Activated naive CD4-positive, alpha-beta T cell treated with anti-CD3 and anti-CD28 coated beads, Interleukin-2, amount 50 U/mL, for 24 hours (primary cell): Measurements from ENCODE around the gene MMP24OS.

Experiments
- H3K27ac Mint-ChIP-seq: one replicate; pipeline ENCODE4 v1.8.0; 2021; ENCODE audit warnings: mild to moderate bottlenecking, mixed read lengths
- H3K27me3 Mint-ChIP-seq: one replicate; pipeline ENCODE4 v1.8.0; 2021; ENCODE audit warnings: mixed read lengths
- H3K36me3 Mint-ChIP-seq: one replicate; pipeline ENCODE4 v1.8.0; 2021; ENCODE audit warnings: mixed read lengths
- H3K4me1 Mint-ChIP-seq: one replicate; pipeline ENCODE4 v1.8.0; 2021; ENCODE audit warnings: mixed read lengths
- H3K4me3 Mint-ChIP-seq: one replicate; pipeline ENCODE4 v1.8.0; 2021; ENCODE audit warnings: mild to moderate bottlenecking, mixed read lengths
- H3K9me3 Mint-ChIP-seq: one replicate; pipeline ENCODE4 v1.8.0; 2021; ENCODE audit warnings: mixed read lengths

Gene MMP24OS

DNA sequence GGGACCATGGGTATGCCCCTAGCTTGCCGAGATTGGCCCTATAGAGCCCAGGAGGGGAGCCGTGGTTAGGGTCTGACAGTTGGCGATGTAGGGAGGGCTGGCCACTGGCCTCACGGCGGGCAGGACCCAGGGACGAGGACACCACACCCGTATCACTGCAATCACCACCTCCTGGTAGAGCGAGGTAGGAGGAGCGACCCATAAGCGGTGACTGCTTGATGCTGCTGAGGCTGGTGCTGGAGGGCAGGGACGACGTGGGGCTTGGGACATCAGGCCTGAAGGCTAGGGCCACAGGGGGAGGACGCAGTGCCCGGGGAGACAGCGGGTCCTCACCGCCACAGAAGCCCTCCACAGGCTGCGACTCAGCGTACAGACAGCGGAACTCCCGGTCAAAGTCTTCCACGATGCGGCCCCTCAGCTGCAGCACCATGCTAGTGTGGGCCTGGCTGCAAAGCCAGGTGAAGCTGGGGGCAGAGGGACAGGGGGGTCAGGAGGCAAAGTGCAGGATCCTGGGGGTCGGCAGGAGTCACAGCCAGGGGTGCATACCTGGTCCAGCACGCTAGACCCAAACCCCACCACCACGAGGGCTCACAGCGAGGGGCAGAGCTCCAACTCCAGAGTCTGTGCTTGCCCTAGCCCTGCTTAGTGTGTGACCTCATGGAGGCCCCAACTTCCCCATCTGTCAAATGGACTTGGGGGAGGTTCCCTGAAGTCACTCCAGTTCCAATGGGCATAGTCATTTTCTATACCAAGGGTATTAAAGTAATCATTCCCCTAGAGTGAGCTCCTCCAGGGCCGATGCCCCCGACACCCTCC lies 9.8 kb upstream of the MMP24OS start:
- H3K27me3 Mint-ChIP-seq, result no peaks in the 10 kb centered on the region
- no peak overlapping the region for H3K27ac Mint-ChIP-seq
- H3K4me3 Mint-ChIP-seq, result no peak overlapping the region
- H3K4me1 Mint-ChIP-seq, result peaks cover 23% of the 10 kb centered on the region
- H3K9me3 Mint-ChIP-seq, result no peaks in the 10 kb centered on the region
- peaks cover 3% of the 10 kb centered on the region for H3K36me3 Mint-ChIP-seq

DNA sequence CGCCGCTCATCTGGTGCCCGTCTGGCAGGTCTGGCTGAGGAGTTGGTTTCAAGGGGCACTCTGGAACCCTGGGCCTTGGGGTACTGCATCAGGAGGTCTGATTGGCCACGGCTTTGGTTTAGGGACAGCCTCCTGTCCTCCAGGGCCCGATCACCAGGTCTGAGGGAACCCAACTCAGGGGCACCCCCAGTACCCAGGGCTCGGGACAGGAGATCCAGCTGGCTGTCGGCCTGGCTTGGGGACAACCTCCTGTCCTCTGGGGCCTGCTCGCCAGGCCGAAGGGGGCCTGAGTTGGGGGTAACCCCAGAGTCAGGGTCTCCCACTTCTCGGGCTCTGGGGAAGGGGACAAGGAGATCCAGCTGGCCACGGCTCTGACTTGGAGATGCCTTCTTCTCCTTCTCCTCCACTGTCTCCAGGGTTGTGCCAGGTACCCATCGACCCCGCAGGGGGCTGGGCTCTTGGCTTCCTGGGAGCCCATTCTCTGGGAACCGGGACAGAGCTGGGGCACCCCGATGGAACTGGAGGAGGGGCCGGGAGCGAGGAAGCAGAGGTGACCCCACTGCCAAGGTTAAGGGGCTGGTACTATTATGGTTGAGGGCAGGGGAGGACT lies 9.1 kb upstream of the MMP24OS start:
- H3K27me3 Mint-ChIP-seq, result no peaks in the 10 kb centered on the region
- H3K36me3 Mint-ChIP-seq, result peaks cover 5% of the 10 kb centered on the region
- no peak overlapping the region for H3K4me3 Mint-ChIP-seq
- no peaks in the 10 kb centered on the region for H3K9me3 Mint-ChIP-seq
- H3K4me1 Mint-ChIP-seq, result peaks cover 27% of the 10 kb centered on the region
- H3K27ac Mint-ChIP-seq, result no peak overlapping the region

DNA sequence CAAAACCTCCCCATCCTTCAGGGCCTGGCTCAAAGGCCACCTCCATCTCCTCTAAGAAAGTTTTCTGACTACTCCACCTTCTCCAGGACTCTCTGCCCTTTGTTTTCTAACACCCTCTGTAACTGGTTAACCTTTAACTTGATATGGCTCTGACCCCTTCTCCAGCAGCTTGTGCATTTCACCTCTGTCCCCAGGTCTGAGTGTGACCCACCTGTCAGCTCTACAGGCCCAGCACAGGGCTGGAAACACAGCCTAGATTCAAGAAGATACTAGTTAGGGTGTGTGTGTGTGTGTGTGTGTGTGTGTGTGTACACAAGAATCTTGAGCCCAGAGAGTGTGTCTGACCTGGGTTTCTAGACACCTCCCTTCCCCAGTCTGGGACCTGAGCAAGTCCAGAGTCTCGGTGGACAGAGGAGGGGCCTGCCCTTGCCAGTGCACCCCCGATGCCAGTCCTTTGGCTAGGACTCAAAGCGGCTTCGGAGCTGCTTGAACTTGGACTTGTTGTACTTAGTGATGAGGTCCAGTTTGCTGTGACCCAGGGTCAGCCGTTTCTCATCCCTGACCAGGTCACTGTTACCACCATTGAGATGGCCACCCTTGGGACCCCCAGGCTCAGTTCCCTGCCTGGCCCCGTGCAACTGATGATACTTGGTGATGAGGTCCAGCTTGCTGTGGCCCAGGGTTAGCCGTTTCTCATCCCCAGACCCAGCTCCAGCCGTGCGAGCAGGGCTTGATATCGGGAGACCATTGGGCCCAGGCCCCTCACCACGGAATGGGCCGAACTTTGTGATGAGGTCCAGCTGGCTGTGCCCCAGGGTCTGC lies 8.4 kb upstream of the MMP24OS start:
- H3K4me1 Mint-ChIP-seq, result peaks cover 30% of the 10 kb centered on the region
- H3K27ac Mint-ChIP-seq, result peak overlapping the region; percentile 64
- no peaks in the 10 kb centered on the region for H3K27me3 Mint-ChIP-seq
- H3K36me3 Mint-ChIP-seq, result peaks cover 7% of the 10 kb centered on the region
- no peaks in the 10 kb centered on the region for H3K9me3 Mint-ChIP-seq
- H3K4me3 Mint-ChIP-seq, result peak overlapping the region; percentile 91

DNA sequence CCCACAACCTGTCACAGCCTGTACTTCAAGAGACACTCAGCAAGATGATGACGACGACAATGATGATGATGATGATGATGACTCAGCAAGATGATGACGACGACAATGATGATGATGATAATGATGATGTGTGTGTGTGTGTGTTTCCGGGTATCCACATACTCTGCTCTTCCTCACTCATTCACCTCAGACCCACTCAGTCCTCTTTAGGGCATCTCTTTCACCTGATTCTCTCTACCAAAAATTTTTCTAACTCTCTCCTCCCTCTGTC lies 7.8 kb upstream of the MMP24OS start:
- no peaks in the 10 kb centered on the region for H3K27me3 Mint-ChIP-seq
- peaks cover 7% of the 10 kb centered on the region for H3K36me3 Mint-ChIP-seq
- H3K9me3 Mint-ChIP-seq, result no peaks in the 10 kb centered on the region
- peak overlapping the region; percentile 91 for H3K4me3 Mint-ChIP-seq
- H3K27ac Mint-ChIP-seq, result peak overlapping the region; percentile 64
- peaks cover 30% of the 10 kb centered on the region for H3K4me1 Mint-ChIP-seq

DNA sequence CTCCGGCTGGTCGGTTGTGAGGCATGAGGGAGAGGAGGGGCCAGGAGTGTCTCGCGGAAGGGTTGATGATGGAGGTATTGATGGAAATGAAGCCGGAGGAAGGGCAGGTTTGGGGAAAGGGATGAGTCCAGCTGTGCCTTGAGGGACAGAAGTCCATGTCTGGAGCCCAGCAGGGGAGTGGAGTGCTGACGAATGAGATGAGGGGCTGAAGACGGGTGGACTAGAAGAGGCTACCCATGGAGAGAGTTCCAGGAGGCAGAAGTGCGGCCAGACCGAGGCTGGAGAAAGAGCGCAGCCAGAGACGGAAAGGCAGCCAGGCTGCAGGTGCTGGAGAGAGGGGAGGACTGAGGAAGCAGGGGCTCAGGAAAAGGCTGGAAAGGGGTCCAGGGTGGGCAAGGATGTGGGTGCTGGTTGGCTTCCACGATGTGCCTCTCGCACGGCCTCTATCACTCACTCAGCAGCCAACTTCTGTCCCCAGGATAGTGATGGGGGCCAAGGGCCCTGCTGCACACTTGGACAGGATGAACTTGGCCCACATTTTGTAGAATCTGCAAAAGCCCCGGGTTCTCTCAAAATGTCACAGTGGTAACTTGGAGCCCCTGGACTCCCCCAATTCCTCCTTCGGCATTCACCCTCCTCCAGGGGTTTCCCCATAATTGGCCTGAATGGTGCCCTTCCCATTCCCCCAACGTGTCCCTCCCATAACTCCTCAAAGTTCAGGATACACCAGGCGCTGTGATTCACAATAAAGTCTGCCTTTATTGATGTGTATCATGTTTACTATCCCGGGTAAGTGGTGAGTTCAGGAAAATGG lies 7.3 kb upstream of the MMP24OS start:
- H3K27ac Mint-ChIP-seq, result peak overlapping the region; percentile 97
- no peaks in the 10 kb centered on the region for H3K9me3 Mint-ChIP-seq
- peaks cover 9% of the 10 kb centered on the region for H3K36me3 Mint-ChIP-seq
- H3K4me1 Mint-ChIP-seq, result peaks cover 30% of the 10 kb centered on the region
- peak overlapping the region; percentile 91 for H3K4me3 Mint-ChIP-seq
- no peaks in the 10 kb centered on the region for H3K27me3 Mint-ChIP-seq

DNA sequence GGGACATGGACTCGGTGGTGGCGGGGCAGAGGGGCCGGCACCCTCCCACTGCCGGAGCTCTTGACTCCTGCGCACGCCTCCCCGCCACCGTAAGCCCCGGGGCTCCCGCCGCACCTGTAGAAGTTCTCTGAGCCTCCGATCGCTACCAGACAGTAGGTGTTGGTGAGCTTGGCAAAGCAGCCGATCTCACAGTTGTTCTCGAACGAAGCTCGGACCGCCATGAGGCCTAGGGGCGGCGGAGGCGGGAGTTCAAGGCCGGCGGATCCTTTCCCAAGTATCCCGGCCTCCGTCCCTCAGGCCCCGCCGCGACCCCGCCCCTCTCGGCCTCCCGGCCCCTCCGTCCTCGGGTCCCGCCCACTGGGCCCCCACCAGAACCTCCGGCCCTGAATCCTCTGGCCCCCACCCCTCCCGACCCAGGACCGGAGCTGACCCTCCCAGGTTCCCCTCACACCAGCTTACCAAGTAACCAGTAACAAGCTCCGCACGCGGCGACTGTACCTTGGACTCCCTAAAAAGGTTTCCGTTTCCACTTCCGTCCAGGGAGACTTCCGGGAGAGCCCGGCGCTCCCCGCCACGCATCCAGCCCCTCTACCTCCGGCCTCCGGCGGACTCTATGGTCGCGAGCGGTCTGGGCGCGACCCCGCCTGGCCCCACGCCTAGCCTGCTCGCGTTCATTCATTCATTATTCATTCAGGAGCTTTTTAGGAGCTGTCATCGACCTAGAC lies 6.5 kb upstream of the MMP24OS start, which contains the start of gene EIF6:
Gene EIF6, minus strand, starts transcription at position 506 of the 725 bp plus-strand sequence. Its CDS starts 285 bp downstream, at position 221.
- peaks cover 30% of the 10 kb centered on the region for H3K4me1 Mint-ChIP-seq
- H3K27me3 Mint-ChIP-seq, result no peaks in the 10 kb centered on the region

DNA sequence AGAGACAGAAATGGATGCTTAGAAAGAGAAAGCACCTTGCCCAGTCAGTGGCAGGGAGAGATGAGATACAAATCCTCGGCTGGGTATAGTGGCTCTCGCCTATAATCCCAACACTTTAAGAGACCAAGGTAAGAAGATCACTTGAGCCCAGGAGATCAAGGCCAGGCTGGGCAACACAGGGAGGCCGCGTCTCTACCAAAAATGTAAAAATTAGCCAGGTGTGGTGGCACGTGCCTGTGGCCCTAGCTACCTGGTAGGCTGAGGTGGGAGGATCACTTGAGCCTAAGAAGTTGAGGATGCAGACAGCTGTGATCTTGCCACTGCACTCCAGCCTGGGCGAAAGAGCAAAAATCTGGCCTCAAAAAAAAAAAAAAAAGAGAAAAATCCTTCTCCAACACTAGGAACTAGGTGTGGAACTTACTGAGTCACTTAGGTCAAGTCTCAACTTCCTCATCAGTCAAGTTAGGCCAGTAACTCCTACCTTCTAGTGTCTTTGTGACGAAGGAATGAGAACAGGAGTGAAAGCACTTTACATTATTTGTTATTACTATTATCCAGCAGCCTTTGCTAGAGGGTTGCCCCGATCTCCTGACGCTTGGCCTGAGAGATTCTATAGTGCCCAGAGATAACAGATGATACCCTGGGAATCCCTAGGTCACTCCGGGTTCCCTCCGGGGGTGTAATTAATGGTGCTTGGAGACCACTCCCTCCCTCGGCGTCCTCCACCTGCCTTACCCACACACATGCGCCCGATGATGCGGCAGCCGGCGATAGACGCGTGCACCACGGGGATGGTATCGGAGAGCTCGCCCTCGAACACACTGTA lies 5.7 kb upstream of the MMP24OS start:
- Mint-ChIP-seq H3K4me1 (peaks cover 30% of the 10 kb centered on the region), H3K27ac (peak overlapping the region; percentile 86), H3K4me3 (peak overlapping the region; percentile 91), H3K27me3 (no peaks in the 10 kb centered on the region), H3K9me3 (no peaks in the 10 kb centered on the region), H3K36me3 (peaks cover 14% of the 10 kb centered on the region)

More for the DNA sequence above, 6.5 kb upstream of the MMP24OS start, which contains the start of gene EIF6:
- peak within 1 kb of the TSS; percentile 91 for H3K4me3 Mint-ChIP-seq
- peaks cover 12% of the 10 kb centered on the region for H3K36me3 Mint-ChIP-seq
- no peaks in the 10 kb centered on the region for H3K9me3 Mint-ChIP-seq
- H3K27ac Mint-ChIP-seq, result peak within 1 kb of the TSS; percentile 97

DNA sequence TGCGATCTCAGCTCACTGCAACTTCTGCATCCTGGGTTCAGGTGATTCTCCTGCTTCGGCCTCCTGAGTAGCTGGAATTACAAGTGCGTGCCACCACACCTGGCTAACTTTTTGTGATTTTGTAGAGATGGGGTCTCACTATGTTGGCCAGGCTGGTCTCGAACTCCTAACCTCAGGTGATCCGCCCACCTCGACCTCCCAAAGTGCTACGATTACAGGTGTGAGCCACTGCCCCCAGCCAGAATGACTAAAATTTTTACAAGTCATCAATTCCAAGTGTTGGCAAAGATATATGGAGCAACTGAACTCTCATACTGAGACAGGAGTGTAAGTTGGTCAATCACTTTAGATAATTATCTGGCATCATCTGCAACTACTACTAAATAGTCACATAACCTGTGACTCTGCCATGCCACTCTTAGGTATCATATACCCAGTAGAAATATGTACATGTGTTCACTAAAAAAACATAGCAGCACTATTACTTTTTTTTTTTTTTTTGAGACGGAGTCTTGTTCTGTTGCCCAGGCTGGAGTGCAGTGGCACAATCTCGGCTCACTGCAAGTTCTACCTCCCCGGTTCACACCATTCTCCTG lies 3.7 kb upstream of the MMP24OS start:
- Mint-ChIP-seq H3K27me3 (no peaks in the 10 kb centered on the region), H3K36me3 (peaks cover 18% of the 10 kb centered on the region), H3K27ac (no peak overlapping the region), H3K4me3 (no peak overlapping the region), H3K4me1 (peaks cover 30% of the 10 kb centered on the region), H3K9me3 (no peaks in the 10 kb centered on the region)

DNA sequence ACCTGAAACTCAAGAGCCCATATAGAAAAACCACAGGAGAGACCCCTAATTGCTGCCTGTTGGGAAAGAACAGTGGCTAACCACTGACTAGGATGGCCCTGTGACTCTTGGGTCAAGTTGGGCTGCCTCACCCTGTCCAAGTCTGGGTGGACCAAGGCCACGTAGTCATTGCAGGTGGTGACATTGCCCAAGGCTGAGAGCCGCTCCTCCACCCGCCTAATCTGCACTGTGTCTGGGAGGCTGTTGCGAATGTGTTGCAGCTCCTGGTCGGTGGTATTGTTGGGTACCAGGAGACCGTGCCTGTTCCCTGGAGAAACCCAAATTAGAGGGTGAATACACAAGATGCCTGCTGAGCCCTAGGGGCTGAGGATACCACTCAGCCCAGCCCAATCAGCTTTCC lies 2.6 kb upstream of the MMP24OS start:
- Mint-ChIP-seq H3K27me3 (no peaks in the 10 kb centered on the region), H3K9me3 (no peaks in the 10 kb centered on the region), H3K4me1 (peaks cover 30% of the 10 kb centered on the region), H3K27ac (no peak overlapping the region), H3K36me3 (peaks cover 18% of the 10 kb centered on the region), H3K4me3 (no peak overlapping the region)

DNA sequence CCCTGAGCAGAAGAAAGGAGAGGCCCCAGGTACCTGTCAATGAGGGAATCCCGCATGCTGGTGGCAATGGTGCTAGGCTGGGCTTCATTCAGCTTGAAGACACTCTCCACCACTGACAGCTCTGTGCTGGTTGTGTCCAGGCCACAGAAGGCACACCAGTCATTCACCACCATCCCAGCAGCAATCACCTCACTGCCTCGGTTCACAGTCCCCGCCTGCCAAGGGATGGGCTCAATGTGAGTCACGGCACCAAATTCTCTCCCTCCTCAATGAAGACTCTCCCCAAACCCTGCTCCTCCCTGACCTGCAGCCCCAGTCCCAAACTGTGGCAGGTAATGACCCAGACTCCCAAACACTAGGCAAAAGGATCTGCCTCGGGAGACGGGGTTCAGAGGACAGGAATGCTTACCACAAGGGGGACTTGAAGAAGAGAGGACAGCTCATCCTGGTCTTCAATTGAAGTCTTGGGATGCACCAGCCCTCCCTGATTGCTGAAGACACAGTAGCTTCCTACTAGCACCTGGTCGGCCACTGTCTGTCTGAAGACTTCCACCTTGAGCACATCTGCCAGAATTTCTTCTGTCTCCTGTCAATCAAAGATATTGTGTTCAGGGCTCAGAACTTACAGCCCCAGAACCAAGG lies 1.7 kb upstream of the MMP24OS start:
- H3K4me1 Mint-ChIP-seq, result peaks cover 23% of the 10 kb centered on the region
- H3K9me3 Mint-ChIP-seq, result no peaks in the 10 kb centered on the region
- no peaks in the 10 kb centered on the region for H3K27me3 Mint-ChIP-seq
- H3K36me3 Mint-ChIP-seq, result peaks cover 18% of the 10 kb centered on the region
- peak overlapping the region; percentile 52 for H3K27ac Mint-ChIP-seq
- no peak overlapping the region for H3K4me3 Mint-ChIP-seq

DNA sequence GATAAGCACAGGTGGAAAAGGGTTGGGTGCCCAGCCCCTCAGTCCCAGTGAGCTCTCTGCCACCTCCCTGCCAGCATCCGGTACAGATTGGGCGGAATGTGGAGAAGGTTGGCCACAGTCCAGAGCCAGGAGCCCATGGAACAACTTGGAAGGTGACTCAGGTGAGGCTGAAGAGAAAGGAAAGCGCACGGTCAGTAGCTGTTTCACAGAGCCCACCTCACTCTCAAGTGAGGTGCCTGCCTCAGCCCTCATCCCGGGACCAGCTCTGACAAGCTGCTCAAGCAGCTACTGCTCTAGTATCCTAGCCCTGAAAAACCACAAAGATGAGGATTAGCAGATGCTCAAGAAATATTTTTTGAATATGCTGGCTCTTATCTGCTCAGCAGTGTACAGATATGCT lies 1.1 kb upstream of the MMP24OS start:
- Mint-ChIP-seq H3K27me3 (no peaks in the 10 kb centered on the region), H3K4me1 (peaks cover 23% of the 10 kb centered on the region), H3K27ac (peak overlapping the region; percentile 52), H3K4me3 (no peak overlapping the region), H3K9me3 (no peaks in the 10 kb centered on the region), H3K36me3 (peaks cover 18% of the 10 kb centered on the region)

DNA sequence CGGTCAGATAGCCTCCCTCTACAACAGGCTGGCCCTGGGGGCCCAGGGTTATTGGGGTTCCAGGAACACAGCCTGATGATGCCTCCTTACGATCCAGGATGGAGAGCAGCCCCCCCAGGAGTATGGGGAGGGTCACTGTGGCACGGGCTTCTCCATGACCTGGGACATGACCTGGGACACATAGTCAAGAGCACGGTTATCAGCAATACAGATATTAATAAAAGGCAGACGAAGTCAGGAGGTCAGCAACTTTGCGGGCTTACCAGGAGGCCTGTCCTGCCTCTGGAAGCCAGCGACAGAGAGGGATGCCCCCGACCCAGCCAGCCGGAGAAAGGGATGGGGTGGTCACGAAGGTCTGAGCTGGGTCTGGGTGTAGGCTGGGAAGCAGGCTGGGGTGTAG lies 795 bp downstream of the MMP24OS start:
- Mint-ChIP-seq H3K4me3 (peak overlapping the region; percentile 97), H3K36me3 (peaks cover 14% of the 10 kb centered on the region), H3K27ac (peak overlapping the region; percentile 97), H3K4me1 (peaks cover 16% of the 10 kb centered on the region), H3K9me3 (no peaks in the 10 kb centered on the region), H3K27me3 (no peaks in the 10 kb centered on the region)

DNA sequence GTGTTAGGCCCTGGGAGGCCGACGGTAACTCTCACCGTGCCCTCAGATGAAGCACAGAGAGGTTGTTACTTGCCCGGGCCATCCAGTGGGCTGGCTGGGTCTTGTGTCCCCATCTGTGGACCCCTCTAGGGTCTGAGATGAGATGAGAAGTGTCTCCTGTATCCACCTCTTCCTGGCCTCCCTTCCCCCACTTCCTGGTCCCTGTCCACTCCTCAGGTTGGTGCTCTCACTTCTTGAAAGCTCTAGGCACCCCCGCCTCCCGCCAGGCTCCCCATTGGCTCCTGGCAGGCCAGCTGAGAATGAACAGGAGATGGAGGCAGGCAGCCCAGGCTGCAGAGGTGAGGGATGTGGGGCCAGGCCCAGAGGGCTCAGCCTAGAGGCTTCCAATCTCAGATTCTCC lies 1.5 kb downstream of the MMP24OS start:
- Mint-ChIP-seq H3K36me3 (peaks cover 11% of the 10 kb centered on the region), H3K27ac (no peak overlapping the region), H3K9me3 (no peaks in the 10 kb centered on the region), H3K27me3 (no peaks in the 10 kb centered on the region), H3K4me3 (peak overlapping the region; percentile 97), H3K4me1 (peaks cover 11% of the 10 kb centered on the region)
